ENCODE measurements around the gene FAM162B. TPM values are rescaled to one million over a fixed set of nuclear protein-coding genes. Genes with fewer than 3 reads are reported as not detected.

The FAM162B gene
- total and polyA plus RNA-seq, 12 donors = 1.3 to 8.0 (median 2.7) TPM

- Histone ChIP-seq H3K4me1 (no peaks in the 10 kb centered on the region), H3K4me3 (no peak overlapping the region), H3K27me3 (no peaks in the 10 kb centered on the region), H3K27ac (no peak overlapping the region), H3K36me3 (peaks cover 0 to 97% (median 26%) of the 10 kb centered on the region in 9 donors), H3K9me3 (no peaks in the 10 kb centered on the region)
- no peak for ATAC-seq
- TF ChIP-seq, protein P1, sequence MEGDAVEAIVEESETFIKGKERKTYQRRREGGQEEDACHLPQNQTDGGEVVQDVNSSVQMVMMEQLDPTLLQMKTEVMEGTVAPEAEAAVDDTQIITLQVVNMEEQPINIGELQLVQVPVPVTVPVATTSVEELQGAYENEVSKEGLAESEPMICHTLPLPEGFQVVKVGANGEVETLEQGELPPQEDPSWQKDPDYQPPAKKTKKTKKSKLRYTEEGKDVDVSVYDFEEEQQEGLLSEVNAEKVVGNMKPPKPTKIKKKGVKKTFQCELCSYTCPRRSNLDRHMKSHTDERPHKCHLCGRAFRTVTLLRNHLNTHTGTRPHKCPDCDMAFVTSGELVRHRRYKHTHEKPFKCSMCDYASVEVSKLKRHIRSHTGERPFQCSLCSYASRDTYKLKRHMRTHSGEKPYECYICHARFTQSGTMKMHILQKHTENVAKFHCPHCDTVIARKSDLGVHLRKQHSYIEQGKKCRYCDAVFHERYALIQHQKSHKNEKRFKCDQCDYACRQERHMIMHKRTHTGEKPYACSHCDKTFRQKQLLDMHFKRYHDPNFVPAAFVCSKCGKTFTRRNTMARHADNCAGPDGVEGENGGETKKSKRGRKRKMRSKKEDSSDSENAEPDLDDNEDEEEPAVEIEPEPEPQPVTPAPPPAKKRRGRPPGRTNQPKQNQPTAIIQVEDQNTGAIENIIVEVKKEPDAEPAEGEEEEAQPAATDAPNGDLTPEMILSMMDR (IDR thresholded peaks at IDR 0.05) = no peak
- intact Hi-C loops (cut with DNase I) = no loop called here
- no peak for DNase-seq
These were observed 35.0 kb downstream of the FAM162B start for GRCh38 chr6:116730513-116730912.

GRCh38 chr6:116726947-116727346, 38.6 kb downstream of the FAM162B start:
- TF ChIP-seq, protein P1 (IDR thresholded peaks at IDR 0.05) = no peak
- H3K27ac ChIP-seq = no peak overlapping the region
- ATAC-seq = no peak
- peaks cover 0 to 98% (median 28%) of the 10 kb centered on the region in 9 donors for H3K36me3 ChIP-seq
- no peak overlapping the region for H3K4me3 ChIP-seq
- intact Hi-C loops (cut with DNase I) = no loop called here
- no peak for DNase-seq
- H3K27me3 ChIP-seq = no peaks in the 10 kb centered on the region
- no peaks in the 10 kb centered on the region for H3K4me1 ChIP-seq
- H3K9me3 ChIP-seq = no peaks in the 10 kb centered on the region

DNA sequence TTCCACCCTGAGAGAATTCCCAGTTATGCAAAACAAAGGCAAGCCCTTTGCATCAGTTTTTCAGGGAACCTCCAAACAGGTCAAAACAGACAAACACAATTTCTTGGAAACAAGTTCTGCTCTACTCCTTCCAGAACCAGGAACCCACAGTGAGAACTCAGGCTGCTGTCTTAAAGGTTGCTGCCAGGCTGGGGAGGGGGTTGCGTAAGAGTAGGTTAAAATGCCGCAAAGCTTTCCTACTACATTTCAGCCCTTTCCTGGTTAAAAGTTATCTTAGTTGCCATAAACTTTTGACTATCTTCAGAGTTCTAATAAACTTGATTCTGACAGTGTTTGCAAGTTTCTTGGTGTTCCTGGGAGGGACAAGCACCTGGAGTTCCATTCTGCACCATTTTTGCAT, 50.8 kb downstream of the FAM162B start:
- no peak for DNase-seq
- peaks cover 0 to 85% (median 29%) of the 10 kb centered on the region in 9 donors for H3K36me3 ChIP-seq
- no peak for ATAC-seq
- TF ChIP-seq, protein P1 (IDR thresholded peaks at IDR 0.05) = no peak
- H3K9me3 ChIP-seq = peaks cover 0 to 14% (median 0%) of the 10 kb centered on the region in 11 donors
- no peaks in the 10 kb centered on the region for H3K27me3 ChIP-seq
- intact Hi-C loops (cut with DNase I) = no loop called here
- H3K27ac ChIP-seq = no peak overlapping the region
- H3K4me1 ChIP-seq = no peaks in the 10 kb centered on the region
- no peak overlapping the region for H3K4me3 ChIP-seq
- WGBS, 2 donors = 97 to 100% methylated on average over 2 of the region's 2 CpGs

DNA sequence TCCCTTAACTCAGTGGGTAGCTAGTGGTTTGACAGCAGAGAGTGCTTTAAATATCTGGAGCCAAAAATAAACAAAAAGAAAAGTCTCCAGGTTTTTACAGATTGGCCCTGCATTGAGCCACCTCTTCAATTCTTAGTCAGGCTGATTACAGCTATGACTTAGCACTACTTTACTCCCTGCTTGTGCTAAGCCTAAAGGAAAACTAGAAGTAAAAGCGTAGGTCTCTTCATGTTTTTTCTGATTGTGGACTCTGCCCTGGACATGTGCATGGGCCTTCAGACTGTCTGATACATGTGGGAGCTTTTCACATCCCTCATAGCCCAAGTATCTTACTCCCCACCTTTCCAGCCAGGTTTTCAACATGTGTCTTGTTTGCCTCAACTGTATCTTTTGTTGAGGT, 51.2 kb downstream of the FAM162B start:
- no peaks in the 10 kb centered on the region for H3K27me3 ChIP-seq
- TF ChIP-seq, protein P1 (IDR thresholded peaks at IDR 0.05) = no peak
- DNase-seq (no peak), ATAC-seq (no peak)
- no peak overlapping the region for H3K4me3 ChIP-seq
- H3K9me3 ChIP-seq = peaks cover 0 to 14% (median 0%) of the 10 kb centered on the region in 11 donors
- H3K4me1 ChIP-seq = no peaks in the 10 kb centered on the region
- no peak overlapping the region for H3K27ac ChIP-seq
- 98 to 100% methylated on average over 1 of the region's 1 CpG for WGBS, 2 donors
- peaks cover 0 to 85% (median 28%) of the 10 kb centered on the region in 9 donors for H3K36me3 ChIP-seq
- intact Hi-C loops (cut with DNase I) = no loop called here
